Medulla oblongata (tissue), 1 donor: ENCODE data around the gene PHLDB2.
A peak's percentile ranks its signal among the peaks of the same experiment; 100 is the strongest.

ENCODE experiments used
- DNase-seq: peaks from one replicate; pipeline ENCODE4 v3.0.0-alpha.2; 2015; ENCODE audit errors: extremely low spot score

Gene PHLDB2

GRCh38 chr3:111923806-111924205 lies 64.7 kb downstream of the PHLDB2 start:
- no peak for DNase-seq

- DNase-seq = no peak
These were observed 65.2 kb downstream of the PHLDB2 start for GRCh38 chr3:111924283-111924682.

- DNase-seq = no peak
These were observed 67.2 kb downstream of the PHLDB2 start for GRCh38 chr3:111926266-111926676.

- no peak for DNase-seq
These were observed 69.5 kb downstream of the PHLDB2 start for GRCh38 chr3:111928613-111929012.

DNA sequence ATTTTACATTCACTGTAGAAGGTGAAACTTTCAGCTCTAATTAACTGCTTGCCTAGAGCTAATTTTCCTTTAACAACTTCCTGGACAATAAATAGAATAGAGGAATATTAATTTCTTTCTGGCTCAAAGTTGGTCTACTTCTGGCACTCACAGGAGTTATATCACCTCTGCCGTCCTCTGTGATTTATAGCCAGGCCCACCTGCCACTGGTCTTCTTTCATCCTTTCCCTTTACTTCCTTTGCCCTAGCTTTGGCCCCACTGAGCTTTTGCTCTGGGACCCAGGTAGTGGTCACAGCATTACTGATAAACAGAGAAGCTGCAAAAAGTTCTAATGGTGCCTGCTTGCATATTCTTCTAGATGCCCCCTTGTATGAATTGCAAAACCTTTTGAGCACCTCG lies 70.4 kb downstream of the PHLDB2 start:
- no peak for DNase-seq

DNA sequence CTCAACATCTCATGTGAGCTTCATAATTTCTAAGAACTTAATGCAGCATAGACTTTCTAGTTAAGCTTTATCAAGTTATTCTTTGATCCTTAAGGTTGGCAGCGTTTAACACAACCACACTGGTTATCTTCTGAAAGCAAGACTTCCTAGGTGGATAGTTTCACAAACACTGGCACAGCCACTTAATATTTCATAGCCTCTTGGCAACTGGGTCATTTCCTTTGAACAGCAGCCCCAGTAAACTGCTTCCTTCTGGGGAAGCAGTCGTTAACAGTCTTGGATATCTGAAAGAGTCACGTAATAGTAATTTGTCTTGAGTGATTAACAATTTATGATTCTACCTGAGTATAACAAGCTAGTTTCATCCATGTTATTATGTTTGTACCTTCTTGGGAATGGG lies 73.9 kb downstream of the PHLDB2 start:
- DNase-seq = no peak

DNA sequence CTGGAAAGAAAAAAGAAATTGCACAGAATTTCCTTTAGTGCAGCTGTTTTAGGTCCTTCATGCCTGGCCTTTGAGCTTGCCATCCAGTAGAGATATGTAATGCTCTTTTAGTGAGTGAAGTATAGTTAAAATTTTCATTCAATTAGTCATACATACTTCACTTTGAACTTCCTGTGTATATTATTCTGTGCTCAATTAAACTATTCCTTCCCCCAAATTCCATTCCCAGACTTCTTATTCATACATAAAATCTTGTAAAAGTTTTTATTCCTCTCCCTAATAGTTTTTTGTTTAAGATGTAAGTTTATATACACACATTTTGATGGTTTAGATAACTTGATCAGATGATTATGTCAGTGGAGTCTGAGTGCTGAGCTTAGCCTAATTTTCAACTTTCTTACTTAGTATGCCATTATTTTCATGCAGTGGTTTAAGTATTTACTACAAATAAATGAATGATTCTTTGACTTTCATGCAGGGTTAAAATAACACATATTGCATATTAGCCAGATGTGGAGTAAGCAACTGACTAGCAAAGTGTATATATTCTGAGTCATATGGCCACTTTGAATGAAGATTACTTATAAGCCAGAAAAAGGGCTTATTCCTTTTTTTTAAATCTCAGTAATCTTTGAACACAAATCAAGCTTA lies 77.3 kb downstream of the PHLDB2 start:
- no peak for DNase-seq

DNA sequence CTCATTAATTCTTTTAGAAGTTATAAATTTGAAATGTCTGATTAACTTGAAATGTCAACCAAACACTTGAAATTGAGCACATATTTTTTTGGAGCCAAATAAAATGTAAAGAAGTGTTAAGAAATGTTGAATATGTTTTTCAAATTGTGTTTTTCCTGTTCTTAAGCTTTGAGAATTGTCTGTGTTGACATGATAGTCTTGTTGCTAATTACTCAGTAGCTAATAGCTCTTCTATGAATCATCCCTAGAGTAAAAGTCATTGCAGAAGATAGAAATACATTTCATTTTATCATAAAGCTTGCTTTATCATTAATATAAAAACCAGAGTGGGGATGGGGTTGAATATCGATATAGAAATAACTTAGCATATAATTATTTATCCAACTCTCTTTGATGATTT lies 77.9 kb downstream of the PHLDB2 start:
- DNase-seq = no peak

DNA sequence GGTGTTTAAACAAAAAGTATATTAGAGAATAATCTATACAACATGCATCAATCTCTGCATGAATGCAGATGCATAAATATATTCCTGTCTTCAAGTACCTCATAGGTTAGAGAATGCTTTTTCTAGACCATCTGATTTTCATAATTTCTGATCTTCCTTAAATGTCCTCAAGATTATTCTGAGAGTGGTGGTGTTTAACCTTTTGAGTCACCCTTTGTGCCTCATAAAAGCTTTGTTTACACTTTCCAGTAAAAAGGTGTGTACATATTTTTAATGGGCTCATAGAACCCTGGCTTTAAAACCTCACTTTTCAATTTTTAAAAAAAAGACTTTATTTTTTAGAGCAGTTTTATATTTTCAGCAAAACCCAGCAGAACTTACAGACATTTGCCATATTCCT lies 78.8 kb downstream of the PHLDB2 start:
- no peak for DNase-seq

GRCh38 chr3:111939873-111940272 lies 80.8 kb downstream of the PHLDB2 start:
- no peak for DNase-seq

DNA sequence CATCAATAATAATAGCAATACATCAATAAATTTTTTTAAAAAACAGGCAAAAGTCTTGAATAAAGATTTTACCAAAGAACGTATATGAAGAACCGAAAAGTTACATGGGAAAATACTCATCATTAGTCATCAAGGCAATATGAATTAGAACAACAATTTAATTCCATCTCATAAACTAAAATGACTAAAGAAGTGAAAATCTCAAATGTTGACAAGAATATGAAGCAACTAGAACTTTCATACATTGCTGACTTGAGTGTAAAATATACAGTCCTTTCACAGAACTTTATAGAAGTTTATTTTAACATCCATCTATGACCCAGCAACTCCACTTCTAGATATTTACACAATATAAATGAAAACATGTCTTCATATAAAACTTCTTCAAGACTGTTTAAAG lies 84.5 kb downstream of the PHLDB2 start:
- DNase-seq = no peak

DNA sequence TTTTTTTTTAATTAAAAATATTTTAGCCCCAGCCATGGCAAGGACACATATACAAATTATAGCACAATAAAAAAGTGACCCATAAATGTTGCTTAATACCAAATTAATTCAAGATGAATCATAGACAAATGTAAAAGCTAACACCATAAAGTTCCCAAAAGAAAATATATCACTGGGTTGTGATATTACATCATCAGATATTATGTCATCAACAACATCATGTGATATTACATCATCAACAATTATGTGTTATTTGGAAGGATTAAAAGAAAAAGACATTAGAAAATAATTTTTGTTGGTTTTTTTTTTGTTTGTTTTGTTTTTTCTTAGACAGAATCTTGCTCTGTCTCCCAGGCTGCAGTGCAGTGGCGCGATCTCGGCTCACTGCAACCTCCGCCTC lies 85.3 kb downstream of the PHLDB2 start:
- no peak for DNase-seq

DNA sequence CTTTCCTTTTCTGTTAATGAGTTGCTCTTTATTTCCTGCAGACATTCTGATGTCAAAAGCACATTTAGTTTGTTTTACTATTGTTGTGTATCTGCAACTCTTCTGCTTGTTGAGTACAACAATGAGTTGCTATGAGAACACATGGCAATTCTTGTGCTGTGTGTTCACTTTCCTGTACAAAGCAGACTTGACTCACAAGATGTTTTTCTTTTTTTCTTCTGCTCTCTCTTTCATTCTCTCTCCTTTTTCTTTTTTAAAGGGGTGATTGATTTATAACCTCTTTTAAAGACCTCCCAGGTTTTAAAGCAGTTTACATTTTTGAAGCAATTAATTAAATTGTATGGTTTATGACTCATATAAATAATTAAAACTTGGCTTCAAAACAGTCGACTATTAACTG lies 88.2 kb downstream of the PHLDB2 start:
- DNase-seq = no peak

GRCh38 chr3:111948786-111949185 lies 89.7 kb downstream of the PHLDB2 start:
- DNase-seq = no peak

DNA sequence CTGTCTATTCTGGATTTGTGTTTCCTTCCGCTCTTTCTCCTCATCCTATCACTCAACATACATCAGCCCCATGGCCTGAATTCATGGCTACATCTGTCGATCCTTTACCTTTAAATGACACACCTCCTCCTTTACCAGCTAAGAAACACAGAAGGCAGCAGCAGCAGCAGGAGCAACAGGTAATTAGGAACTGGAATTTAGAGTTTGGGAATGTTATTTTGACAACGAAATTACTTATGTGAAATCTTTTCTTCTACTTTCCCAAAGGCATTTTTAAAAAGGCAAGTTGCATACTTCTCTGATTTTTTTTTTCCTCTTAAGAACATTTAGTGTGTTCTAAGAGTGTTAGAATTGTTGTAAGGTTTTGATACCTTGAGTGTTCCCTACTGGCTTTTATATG lies 90.6 kb downstream of the PHLDB2 start:
- no peak for DNase-seq

DNA sequence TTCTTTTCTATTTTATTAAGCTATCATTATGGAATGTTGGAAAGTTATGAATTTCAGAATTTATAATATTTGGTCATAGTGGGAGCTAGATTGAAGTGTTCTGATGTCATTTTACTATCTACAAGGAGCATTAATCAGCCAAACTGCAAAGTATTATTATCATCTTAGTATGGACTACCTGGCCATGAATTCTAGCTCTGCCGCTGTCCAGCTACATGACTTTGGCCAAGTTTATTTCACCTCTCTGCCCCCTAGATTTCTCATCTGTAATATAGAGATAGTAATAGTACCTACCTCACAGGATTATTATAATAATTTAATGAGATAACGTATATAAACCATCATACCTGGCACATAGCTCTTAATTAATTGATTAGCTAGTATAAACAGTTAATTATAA lies 92.0 kb downstream of the PHLDB2 start:
- DNase-seq = no peak

DNA sequence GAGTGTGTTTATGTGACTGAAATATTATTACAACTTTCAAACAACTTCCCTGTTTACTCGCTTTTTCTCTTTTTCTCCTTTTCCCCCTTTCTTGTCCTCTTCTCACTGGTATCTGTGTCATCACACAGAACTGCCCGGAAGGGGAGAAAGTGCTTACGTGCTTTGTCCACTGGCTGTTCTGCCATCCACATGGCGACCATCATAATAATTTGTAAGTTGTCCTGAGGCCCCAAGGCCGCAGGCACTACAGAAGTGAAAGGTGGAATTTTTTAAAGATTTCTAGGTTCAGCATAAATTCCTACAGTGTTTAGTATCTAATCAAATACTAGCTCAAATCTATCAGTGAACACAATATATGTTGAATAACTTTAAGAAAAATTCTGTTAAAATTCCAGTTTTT lies 93.0 kb downstream of the PHLDB2 start:
- DNase-seq = no peak

- DNase-seq = no peak
These were observed 93.9 kb downstream of the PHLDB2 start for GRCh38 chr3:111952866-111953450.

GRCh38 chr3:111954228-111954990 lies 95.3 kb downstream of the PHLDB2 start:
- no peak for DNase-seq

DNA sequence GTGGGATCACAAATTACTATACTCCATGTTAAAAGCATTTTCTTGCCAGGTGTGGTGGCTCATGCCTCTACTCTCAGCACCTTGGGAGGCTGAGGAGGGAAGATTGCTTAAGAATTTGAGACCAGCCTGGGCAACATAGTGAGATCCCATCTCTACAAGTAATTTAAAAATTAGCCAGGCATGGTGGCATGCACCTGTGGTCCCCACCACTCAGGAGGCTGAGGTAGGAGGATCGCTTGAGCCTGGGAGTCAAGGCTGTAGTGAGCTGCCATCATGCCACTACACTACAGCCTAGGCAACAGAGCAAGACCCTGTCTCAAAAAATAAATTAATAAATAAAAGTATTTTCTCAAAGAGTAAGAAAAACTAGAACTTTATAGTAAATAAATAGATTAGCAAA lies 96.8 kb downstream of the PHLDB2 start:
- DNase-seq = no peak

DNA sequence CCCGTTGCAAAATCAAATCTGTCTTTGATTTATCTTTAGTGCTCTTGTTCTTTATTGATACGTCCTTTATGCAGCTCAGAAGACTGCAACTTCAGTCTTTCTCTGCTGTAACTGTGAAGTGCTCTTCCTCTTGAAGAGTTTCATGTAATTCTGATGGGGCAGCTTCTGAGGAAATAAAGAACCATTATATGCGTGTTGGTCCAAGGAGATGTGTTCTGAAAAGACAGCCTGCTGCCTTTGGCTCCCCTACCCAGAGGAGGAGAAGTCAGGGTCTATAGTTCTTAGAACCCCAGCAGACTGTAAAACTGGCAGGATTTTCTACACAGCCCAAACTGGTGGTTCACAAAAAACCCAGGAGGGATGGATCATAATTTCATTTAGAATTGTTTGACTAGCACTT lies 97.4 kb downstream of the PHLDB2 start:
- DNase-seq = peak; percentile 34

DNA sequence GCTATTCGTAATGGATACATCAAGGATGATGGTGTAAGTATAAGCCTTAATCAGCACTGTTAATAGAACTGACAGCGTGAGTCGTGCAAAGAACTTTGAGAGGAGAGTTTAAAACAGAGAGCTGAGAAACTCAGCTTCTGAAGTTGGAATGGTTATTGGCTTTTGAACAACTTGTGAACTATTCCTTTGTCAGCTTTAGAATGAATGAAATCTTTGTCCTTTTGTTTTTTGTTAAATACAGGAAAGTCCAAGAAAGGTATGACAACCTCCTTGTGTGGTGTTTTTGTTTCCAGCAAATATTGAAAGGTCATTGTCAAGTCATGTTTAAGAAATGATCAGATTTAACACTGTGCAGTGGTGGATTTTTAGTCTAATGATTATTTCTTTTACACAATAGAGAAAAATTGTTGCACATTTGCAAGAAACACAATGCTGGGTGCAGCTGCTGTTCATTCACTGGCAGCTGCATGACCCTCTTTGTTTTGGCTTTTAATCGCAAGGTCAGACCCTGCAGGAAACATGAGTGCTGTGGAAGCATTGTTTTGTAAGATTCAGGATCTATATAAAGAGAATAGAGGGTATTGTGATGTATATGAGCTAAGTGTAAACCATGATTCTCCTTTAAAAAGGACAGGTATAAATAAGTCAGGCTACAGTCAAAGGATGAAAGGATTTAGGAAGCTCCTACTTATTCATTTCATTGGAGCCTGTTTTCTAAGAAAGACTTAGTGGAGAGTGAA lies 98.1 kb downstream of the PHLDB2 start:
- peak; percentile 63 for DNase-seq
